Suprapubic skin (tissue), 4 donors: ENCODE results near the gene ATP2A3.

Source experiments
- CTCF ChIP-seq, 2 donors: fragments of 200-600 bp in 1 of 2; fragments of 450-650 bp in 1 of 2; sonication (generic) in 1 of 2; IDR thresholded peaks; one replicate each; pipeline ENCODE4 v1.5.1; 2016 to 2019; ENCODE audit warnings: antibody characterized with exemption in 2 of 2, mild to moderate bottlenecking in 1 of 2, moderate library complexity in 1 of 2
- EP300 ChIP-seq: sonication (generic); formaldehyde crosslinking; IDR thresholded peaks from one replicate; pipeline ENCODE4 v1.6.1; 2017; ENCODE audit warnings: antibody characterized with exemption
- POLR2AphosphoS5 ChIP-seq, 3 donors: sonication (generic); formaldehyde crosslinking; IDR thresholded peaks; one replicate each; pipeline ENCODE4 v1.6.1; 2017; ENCODE audit warnings: antibody characterized with exemption in 3 of 3

GRCh38 chr17:3896968-3897235, 67.3 kb downstream of the ATP2A3 start:
- TF ChIP-seq CTCF (IDR thresholded peaks at IDR 0.05) (no peak), POLR2AphosphoS5 (IDR thresholded peaks at IDR 0.05) (no peak), EP300 (no peak)
